ENCODE measurements around the gene DNAAF5.

Gene DNAAF5

DNA sequence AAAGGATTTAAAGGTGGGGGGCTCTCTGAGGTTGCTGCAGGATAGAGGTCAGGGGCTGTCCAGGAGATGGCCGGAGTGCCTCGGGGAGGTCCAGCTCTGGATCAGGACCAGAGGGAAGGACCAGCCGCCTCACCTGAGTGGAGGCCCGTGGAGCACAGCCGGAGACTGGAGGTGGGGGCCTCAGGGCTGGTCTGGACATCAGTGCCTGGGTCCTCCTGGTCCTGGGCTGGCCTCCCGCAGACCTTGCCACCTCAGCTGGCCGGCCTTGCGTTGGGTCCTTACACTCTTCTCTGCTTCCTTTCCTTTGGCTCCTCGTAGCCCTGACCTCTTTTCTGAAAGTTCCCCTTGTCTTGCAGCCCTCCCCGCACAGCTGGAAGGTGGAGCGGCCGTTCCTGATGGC lies 107.8 kb downstream of the DNAAF5 start:
- DNase-seq (ENCODE audit: low read depth in 2 of 2) = no peak

DNA sequence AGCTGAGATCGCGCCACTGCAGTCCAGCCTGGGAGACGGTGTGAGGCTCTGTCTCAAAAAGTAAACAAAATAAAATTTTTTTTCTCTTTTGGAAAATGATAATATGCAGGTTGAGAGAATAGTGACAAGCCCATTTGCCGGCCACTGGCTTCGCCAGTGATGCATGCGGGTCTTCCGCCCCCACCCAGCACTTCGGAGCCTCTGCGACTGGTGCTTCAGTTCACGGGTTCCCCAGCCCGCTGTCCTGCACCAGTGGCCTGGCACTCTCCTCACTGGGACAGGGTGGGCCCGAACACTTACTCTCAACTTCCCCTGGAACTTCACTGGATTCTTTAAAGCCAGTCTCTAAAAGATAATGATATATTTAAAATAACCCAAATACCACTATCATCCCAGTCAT lies 108.5 kb downstream of the DNAAF5 start:
- no peak for DNase-seq (ENCODE audit: low read depth in 2 of 2)

DNA sequence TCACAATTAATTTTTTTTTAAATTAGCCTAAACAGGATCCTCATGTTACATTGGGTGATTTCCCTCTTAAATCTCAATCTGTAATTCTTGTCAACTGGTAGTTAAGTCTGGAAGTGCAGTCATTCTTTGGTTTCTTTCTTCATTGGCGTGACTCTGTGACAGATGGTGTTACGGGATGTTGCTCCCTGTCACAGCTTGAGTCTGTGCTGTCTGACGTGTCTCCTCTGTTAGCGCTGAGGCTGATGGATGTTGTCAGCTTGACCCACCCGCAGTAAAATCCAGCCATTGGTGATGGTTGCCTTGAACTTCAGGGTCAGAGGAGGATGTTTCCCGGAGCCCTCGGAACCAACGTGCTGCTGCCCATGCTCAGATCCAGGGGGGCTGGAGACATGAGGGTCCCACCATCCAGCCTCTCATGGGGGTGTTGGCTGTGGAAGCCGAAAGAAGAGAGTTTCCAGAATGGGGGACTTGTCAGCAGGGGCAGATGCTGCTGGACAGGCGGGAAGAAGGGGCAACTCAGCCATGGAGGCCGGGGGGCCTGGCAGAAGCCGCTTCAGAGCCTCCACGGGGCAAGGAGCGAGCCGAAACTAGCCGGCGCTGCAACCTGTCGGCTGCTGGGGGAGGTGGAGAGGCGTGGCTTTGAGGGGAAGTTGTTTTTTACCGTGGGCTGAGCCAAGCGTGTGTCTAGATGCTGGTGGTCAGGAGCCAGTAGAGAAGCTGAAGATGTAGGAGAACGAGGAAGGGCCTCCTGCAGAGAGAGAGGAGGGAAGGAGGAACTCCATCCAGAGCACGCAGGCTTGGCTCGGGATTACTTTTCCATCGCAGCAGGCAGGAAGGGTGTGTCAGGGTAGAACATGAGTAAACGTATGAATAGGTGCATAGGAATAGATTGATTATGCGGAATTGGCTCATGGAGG lies 109.2 kb downstream of the DNAAF5 start:
- no peak for DNase-seq (ENCODE audit: low read depth in 2 of 2)

Data from stimulated activated CD8-positive, alpha-beta memory T cell treated with anti-CD3 and anti-CD28 coated beads, Interleukin-2, amount 100 ng/mL, for 48 hours (primary cell).